WTC11 (cell line): ENCODE results near the gene EPHA6. TPM values are rescaled to one million over a fixed set of nuclear protein-coding genes. Genes with fewer than 3 reads are reported as not detected.

Source experiments
- ATAC-seq: fragments of 200-7000 bp; cut with Tn5 transposase; 2 replicates; pipeline ENCODE4 v1.10.0; 2021; ENCODE audit warnings: mild to moderate bottlenecking, moderate library complexity
- CTCF ChIA-PET: fragments of 300-600 bp; sonication (Branson Sonifier 250); formaldehyde crosslinking; loops from one replicate; lab custom pipeline; 2021; ENCODE audit warnings: antibody characterized with exemption; lab: Charles Lee
- POLR2A ChIA-PET: fragments of 350-600 bp; sonication (Branson Sonifier 250); formaldehyde crosslinking; loops from one replicate; lab custom pipeline; 2021; ENCODE audit warnings: antibody characterized with exemption; lab: Charles Lee
- DNase-seq: peaks from one replicate; pipeline ENCODE4 v3.0.0; 2021; ENCODE audit warnings: low spot score
- H3K27ac Mint-ChIP-seq: 2 replicates; pipeline ENCODE4 v1.8.0; 2021; ENCODE audit warnings: mixed read lengths
- H3K27me3 Mint-ChIP-seq: 2 replicates; pipeline ENCODE4 v1.8.0; 2021; ENCODE audit warnings: low read depth, mild to moderate bottlenecking, moderate library complexity, mixed read lengths
- H3K36me3 Mint-ChIP-seq: 2 replicates; pipeline ENCODE4 v1.8.0; 2021; ENCODE audit warnings: mixed read lengths
- H3K4me1 Mint-ChIP-seq: 2 replicates; pipeline ENCODE4 v1.8.0; 2022; ENCODE audit warnings: mixed read lengths
- H3K4me3 Mint-ChIP-seq: 2 replicates; pipeline ENCODE4 v1.8.0; 2021; ENCODE audit warnings: mild to moderate bottlenecking, moderate library complexity, mixed read lengths
- H3K9me3 Mint-ChIP-seq: 2 replicates; pipeline ENCODE4 v1.8.0; 2021; ENCODE audit warnings: mixed read lengths
- CDX4 ChIP-seq: fragments of 250-450 bp; sonication (Bioruptor Pico); IDR thresholded peaks from 2 replicates; pipeline ENCODE4 v1.9.0; 2021; ENCODE audit warnings: moderate library complexity, mild to moderate bottlenecking, inconsistent platforms, borderline replicate concordance
- E2F1 ChIP-seq: sonication (generic); formaldehyde crosslinking; IDR thresholded peaks from 2 replicates; pipeline ENCODE4 v1.8.0; 2022; ENCODE audit warnings: mild to moderate bottlenecking, missing genetic modification reagents
- E2F4 ChIP-seq: sonication (generic); formaldehyde crosslinking; IDR thresholded peaks from 2 replicates; pipeline ENCODE4 v1.8.1; 2022; ENCODE audit warnings: low read depth, mild to moderate bottlenecking, moderate library complexity, missing genetic modification reagents, borderline replicate concordance
- ELF4 ChIP-seq: sonication (generic); formaldehyde crosslinking; IDR thresholded peaks from 2 replicates; pipeline ENCODE4 v1.8.1; 2022; ENCODE audit warnings: low read depth, mild to moderate bottlenecking, moderate library complexity, missing genetic modification reagents
- ETV6 ChIP-seq: sonication (generic); formaldehyde crosslinking; IDR thresholded peaks from 2 replicates; pipeline ENCODE4 v1.8.1; 2022; ENCODE audit warnings: mild to moderate bottlenecking, missing genetic modification reagents
- FOXJ3 ChIP-seq: sonication (generic); formaldehyde crosslinking; IDR thresholded peaks from 2 replicates; pipeline ENCODE4 v1.9.0; 2021; ENCODE audit warnings: missing genetic modification reagents, mild to moderate bottlenecking, borderline replicate concordance
- FOXK1 ChIP-seq: sonication (generic); formaldehyde crosslinking; IDR thresholded peaks from 2 replicates; pipeline ENCODE4 v1.8.0; 2022; ENCODE audit warnings: mild to moderate bottlenecking, moderate library complexity, missing genetic modification reagents
- FOXP4 ChIP-seq: sonication (generic); formaldehyde crosslinking; IDR thresholded peaks from 2 replicates; pipeline ENCODE4 v1.8.0; 2022; ENCODE audit warnings: mild to moderate bottlenecking, missing genetic modification reagents
- GABPB1 ChIP-seq: sonication (generic); formaldehyde crosslinking; IDR thresholded peaks from 2 replicates; pipeline ENCODE4 v1.8.1; 2023; ENCODE audit warnings: mild to moderate bottlenecking, missing genetic modification reagents
- OVOL2 ChIP-seq: fragments of 250-450 bp; sonication (Bioruptor Pico); IDR thresholded peaks from 2 replicates; pipeline ENCODE4 v1.9.0; 2021; ENCODE audit warnings: mild to moderate bottlenecking, borderline replicate concordance
- PRRX2 ChIP-seq: fragments of 250-450 bp; sonication (Bioruptor Pico); IDR thresholded peaks from 2 replicates; pipeline ENCODE4 v1.8.0; 2021; ENCODE audit warnings: mild to moderate bottlenecking
- RELA ChIP-seq: sonication (generic); formaldehyde crosslinking; IDR thresholded peaks from 2 replicates; pipeline ENCODE4 v1.8.1; 2022; ENCODE audit warnings: missing genetic modification reagents, mild to moderate bottlenecking, borderline replicate concordance
- RORB ChIP-seq: fragments of 250-450 bp; sonication (Bioruptor Pico); IDR thresholded peaks from 2 replicates; pipeline ENCODE4 v1.9.0; 2021; ENCODE audit warnings: mild to moderate bottlenecking
- SP1 ChIP-seq: sonication (generic); formaldehyde crosslinking; conservative IDR thresholded peaks from 2 replicates; pipeline ENCODE4 v1.8.1; 2022; ENCODE audit warnings: missing genetic modification reagents
- TP53 ChIP-seq: sonication (generic); formaldehyde crosslinking; IDR thresholded peaks from 2 replicates; pipeline ENCODE4 v1.8.1; 2023; ENCODE audit warnings: mild to moderate bottlenecking, missing genetic modification reagents
- ZBTB21 ChIP-seq: sonication (generic); formaldehyde crosslinking; IDR thresholded peaks from 2 replicates; pipeline ENCODE4 v1.8.1; 2023; ENCODE audit warnings: mild to moderate bottlenecking, missing genetic modification reagents, borderline replicate concordance
- ZBTB43 ChIP-seq: sonication (generic); formaldehyde crosslinking; IDR thresholded peaks from 2 replicates; pipeline ENCODE4 v1.8.1; 2023; ENCODE audit warnings: mild to moderate bottlenecking, missing genetic modification reagents
- ZNF121 ChIP-seq: sonication (generic); formaldehyde crosslinking; IDR thresholded peaks from 2 replicates; pipeline ENCODE4 v1.8.0; 2023; ENCODE audit warnings: missing genetic modification reagents
- ZNF263 ChIP-seq: sonication (generic); formaldehyde crosslinking; IDR thresholded peaks from 2 replicates; pipeline ENCODE4 v1.8.1; 2022; ENCODE audit warnings: low read depth, mild to moderate bottlenecking, moderate library complexity, missing genetic modification reagents
- ZNF317 ChIP-seq: sonication (generic); formaldehyde crosslinking; IDR thresholded peaks from 2 replicates; pipeline ENCODE4 v1.8.1; 2023; ENCODE audit warnings: low read depth, mild to moderate bottlenecking, moderate library complexity, missing genetic modification reagents, borderline replicate concordance
- ZNF396 ChIP-seq: fragments of 250-450 bp; sonication (Bioruptor Pico); IDR thresholded peaks from 2 replicates; pipeline ENCODE4 v1.8.0; 2021; ENCODE audit warnings: mild to moderate bottlenecking, moderate library complexity, borderline replicate concordance
- ZSCAN18 ChIP-seq: fragments of 250-450 bp; sonication (Bioruptor Pico); IDR thresholded peaks from 2 replicates; pipeline ENCODE4 v2.1.2; 2022; ENCODE audit warnings: mild to moderate bottlenecking, moderate library complexity
- total RNA-seq: library from RNA; stranded (reverse); gene quantifications from 3 replicates; pipeline ENCODE4 v1.2.3, GENCODE V29; 2021

Gene EPHA6
- total RNA-seq, 1 experiment from 2014 or later = 2.1 TPM

- POLR2A ChIA-PET = no interaction called here
- no peak for DNase-seq
- Mint-ChIP-seq H3K27ac (no peak overlapping the region), H3K4me3 (no peak overlapping the region), H3K4me1 (no peaks in the 10 kb centered on the region), H3K9me3 (peaks cover 12% of the 10 kb centered on the region; the same call in 1 of the 2 replicates), H3K36me3 (no peaks in the 10 kb centered on the region), H3K27me3 (peaks cover 22% of the 10 kb centered on the region)
- TF ChIP-seq ZNF263 (no peak), SP1 (CRISPR knock-in tag) (no peak), ZNF121 (CRISPR knock-in tag) (no peak), ELF4 (no peak), ZBTB43 (no peak), ZBTB21 (CRISPR knock-in tag) (no peak), ZSCAN18 (CRISPR knock-in tag) (no peak)
- no peak for ATAC-seq
- CTCF ChIA-PET = no interaction called here
Observed at GRCh38 chr3:97301114-97301513, 486.7 kb downstream of the EPHA6 start.

- no peak overlapping the region for H3K27ac Mint-ChIP-seq
- DNase-seq (no peak), ATAC-seq (no peak; the same call in 1 of the 2 replicates)
- CTCF ChIA-PET = no interaction called here
- TF ChIP-seq PRRX2 (CRISPR knock-in tag) = no peak
- no peak for TF ChIP-seq E2F1 (CRISPR knock-in tag)
- TF ChIP-seq CDX4 (CRISPR knock-in tag) = no peak
- TF ChIP-seq E2F4 (CRISPR knock-in tag) = no peak
- TF ChIP-seq ZNF263 = no peak
- TF ChIP-seq, all 79 proteins: peak for 0
- H3K4me1 Mint-ChIP-seq = no peaks in the 10 kb centered on the region
- no peak overlapping the region for H3K4me3 Mint-ChIP-seq
- H3K9me3 Mint-ChIP-seq = peaks cover 9% of the 10 kb centered on the region; the same call in 1 of the 2 replicates
- peaks cover 53% of the 10 kb centered on the region for H3K27me3 Mint-ChIP-seq
- POLR2A ChIA-PET = interaction anchor here (0.6 kb wide), 1 partner anchor 230 kb away, joined by 3 read pairs; no protein-coding TSS in a partner anchor
- no peaks in the 10 kb centered on the region for H3K36me3 Mint-ChIP-seq
Observed at GRCh38 chr3:97306226-97306625, 491.8 kb downstream of the EPHA6 start.

- ChIA-PET CTCF (no interaction called here), POLR2A (no interaction called here)
- no peak for TF ChIP-seq GABPB1 (CRISPR knock-in tag)
- no peak for TF ChIP-seq FOXK1 (CRISPR knock-in tag)
- TF ChIP-seq ZSCAN18 (CRISPR knock-in tag) = no peak
- no peak for TF ChIP-seq FOXJ3
- TF ChIP-seq RORB (CRISPR knock-in tag) = no peak
- no peak for TF ChIP-seq TP53 (CRISPR knock-in tag)
- TF ChIP-seq ETV6 (CRISPR knock-in tag) = no peak
- no peak for TF ChIP-seq PRRX2 (CRISPR knock-in tag)
- TF ChIP-seq RELA (CRISPR knock-in tag) = no peak
- no peak for TF ChIP-seq OVOL2 (CRISPR knock-in tag)
- no peak for TF ChIP-seq ZNF317
- no peak for TF ChIP-seq FOXP4 (CRISPR knock-in tag)
- TF ChIP-seq E2F1 (CRISPR knock-in tag) = no peak
- no peak for TF ChIP-seq ZNF396
- DNase-seq (no peak), ATAC-seq (no peak)
- H3K4me3 Mint-ChIP-seq = no peak overlapping the region
- H3K27me3 Mint-ChIP-seq = no peaks in the 10 kb centered on the region
- peaks cover 7% of the 10 kb centered on the region; the same call in 1 of the 2 replicates for H3K36me3 Mint-ChIP-seq
- no peak overlapping the region for H3K27ac Mint-ChIP-seq
- H3K9me3 Mint-ChIP-seq = peaks cover 28% of the 10 kb centered on the region
- peaks cover 8% of the 10 kb centered on the region for H3K4me1 Mint-ChIP-seq
Observed at GRCh38 chr3:97338375-97338774, 524.0 kb downstream of the EPHA6 start.
